ENCODE results near the gene GRM4.

The GRM4 gene

DNA sequence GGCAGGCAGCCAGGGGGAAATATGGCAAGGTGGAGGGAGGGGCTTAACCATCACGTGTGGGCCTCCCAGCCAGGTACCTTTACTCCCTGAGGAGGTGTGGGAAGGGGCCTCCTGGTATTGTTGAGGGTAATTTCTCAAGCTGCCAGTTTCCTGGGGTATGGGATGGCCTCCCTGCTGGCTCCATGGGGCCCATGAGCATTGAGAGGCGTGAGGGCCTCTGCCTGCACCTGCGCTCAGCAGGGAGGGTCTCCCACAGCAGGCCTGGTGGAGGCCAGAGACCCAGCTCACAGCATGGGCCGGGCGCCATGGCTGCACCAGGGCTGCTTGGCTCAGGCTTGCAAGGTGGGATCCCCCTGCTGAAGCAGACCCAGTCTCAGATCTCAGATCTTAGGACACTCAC lies 113.0 kb downstream of the GRM4 start:
- no peak overlapping the region for H3K4me3 ChIP-seq
- H3K27ac ChIP-seq: no peak overlapping the region

DNA sequence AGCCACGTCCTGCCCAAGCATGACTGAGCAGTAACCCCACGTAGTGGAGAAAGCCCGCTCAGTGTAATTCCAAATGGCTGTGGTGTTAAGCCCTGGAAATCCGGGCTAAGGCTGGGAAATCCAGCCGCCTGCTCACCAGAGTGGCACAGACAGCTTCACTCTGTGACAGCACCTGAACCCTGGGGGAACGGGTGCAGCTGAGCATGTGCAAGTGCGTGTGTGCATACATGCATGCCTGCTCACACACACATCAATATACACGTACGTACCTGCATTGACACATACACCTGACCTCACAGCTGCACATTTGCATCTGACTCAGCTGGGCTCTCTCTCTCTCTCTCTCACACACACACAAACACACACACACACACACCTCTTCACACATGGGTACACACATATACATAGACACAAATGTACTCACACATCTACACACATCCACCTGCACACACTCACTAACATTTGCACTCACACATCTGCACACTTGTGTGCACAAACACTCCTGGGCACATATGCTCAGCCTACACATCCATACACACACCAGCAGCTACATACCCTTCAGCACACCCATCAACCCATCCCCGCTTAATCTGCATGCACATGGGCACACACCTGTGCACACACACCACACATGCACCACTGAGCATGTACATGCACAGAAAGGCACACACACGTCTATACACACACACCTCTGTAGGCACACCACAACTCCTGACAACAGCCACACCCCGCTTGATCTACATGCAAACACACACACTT lies 114.1 kb downstream of the GRM4 start:
- Histone ChIP-seq H3K4me3 (no peak overlapping the region), H3K27ac (no peak overlapping the region)

DNA sequence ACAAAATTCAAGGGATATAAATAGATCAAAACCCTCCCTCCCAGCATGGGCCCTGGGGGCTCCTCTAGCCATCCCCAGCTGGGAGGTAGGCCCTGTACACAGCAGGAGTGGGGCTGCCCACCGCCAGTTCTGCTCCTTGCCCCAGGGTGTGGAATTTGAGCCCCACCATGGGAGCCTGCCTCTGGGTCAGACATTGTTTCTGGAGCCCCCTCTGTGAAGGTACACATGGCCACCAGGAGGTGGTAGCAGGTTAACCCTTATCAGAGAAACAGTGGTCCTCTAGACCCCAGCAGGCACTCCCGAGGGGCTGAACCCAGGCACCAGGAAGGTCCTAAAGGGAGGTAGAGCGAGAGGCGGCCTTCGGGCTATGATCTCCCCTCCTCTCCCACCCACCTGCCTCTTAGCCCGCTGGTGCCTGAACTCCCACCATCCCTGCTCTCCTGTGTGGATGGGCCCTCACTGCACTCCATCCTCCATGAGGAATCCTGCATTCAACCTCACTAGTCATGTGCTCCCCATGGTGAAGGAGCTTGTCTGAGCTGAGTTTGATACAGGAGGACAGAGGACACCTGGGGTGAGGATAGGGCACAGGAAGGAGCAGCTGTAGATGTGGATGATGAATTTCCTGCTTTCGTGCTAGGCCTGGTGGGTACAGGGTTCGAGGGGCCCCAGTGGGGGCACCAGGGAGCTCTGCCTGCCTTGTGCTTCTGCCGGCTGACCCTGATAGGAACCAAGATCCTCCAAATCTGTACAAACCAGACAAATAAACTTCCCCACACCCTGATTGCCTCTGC lies 114.9 kb downstream of the GRM4 start:
- H3K27ac ChIP-seq: no peak overlapping the region

DNA sequence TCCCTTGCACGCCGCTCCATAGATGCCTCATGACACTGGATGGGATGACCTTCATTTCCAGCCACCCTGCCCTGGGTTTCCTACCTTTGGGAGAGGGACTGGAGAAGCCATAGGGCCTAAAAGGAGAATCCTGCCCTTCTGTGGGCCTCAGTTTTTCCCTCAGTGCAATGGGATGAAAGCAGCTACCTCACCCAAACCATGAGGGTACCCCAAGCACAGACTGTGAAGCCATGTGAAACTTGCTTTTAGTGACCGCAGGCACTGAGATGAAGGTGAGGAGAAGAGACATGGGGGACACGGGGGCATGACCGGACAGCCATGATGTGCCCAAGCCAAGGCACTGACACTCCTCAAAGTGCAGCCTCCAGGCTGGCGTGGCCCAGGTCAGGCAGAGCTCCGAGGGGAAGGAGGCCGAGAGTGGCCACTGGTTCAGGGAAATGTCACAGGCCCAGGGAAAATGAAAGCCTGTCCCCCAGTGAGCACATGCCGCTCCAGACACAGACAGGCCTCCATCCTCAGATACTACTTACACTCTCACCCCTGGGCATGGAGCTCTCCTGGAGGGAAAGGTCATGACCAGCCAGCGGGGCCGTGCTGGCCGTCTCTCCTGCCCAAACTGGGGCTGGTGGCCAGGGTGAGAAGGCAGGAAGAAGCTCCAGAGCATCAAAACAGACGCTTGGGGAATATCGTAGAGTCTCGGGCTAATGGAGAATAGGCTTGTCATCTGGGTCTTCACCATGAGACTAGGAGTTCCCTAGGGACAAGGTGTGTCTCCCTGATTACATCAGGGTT lies 116.2 kb downstream of the GRM4 start:
- Histone ChIP-seq H3K27ac (no peak overlapping the region), H3K4me3 (no peak overlapping the region)

More for the DNA sequence above, 114.9 kb downstream of the GRM4 start:
- H3K4me3 ChIP-seq: no peak overlapping the region

GRCh38 chr6:34028691-34029360 lies 117.1 kb downstream of the GRM4 start:
- H3K4me3 ChIP-seq: no peak overlapping the region
- no peak overlapping the region for H3K27ac ChIP-seq

- Histone ChIP-seq H3K4me3 (no peak overlapping the region), H3K27ac (no peak overlapping the region)
These were observed 117.9 kb downstream of the GRM4 start for GRCh38 chr6:34027939-34028441.

GRCh38 chr6:34027445-34027936 lies 118.4 kb downstream of the GRM4 start:
- H3K27ac ChIP-seq: no peak overlapping the region
- H3K4me3 ChIP-seq: no peak overlapping the region

- Histone ChIP-seq H3K4me3 (no peak overlapping the region), H3K27ac (no peak overlapping the region)
These were observed 120.0 kb downstream of the GRM4 start for GRCh38 chr6:34025861-34026260.

DNA sequence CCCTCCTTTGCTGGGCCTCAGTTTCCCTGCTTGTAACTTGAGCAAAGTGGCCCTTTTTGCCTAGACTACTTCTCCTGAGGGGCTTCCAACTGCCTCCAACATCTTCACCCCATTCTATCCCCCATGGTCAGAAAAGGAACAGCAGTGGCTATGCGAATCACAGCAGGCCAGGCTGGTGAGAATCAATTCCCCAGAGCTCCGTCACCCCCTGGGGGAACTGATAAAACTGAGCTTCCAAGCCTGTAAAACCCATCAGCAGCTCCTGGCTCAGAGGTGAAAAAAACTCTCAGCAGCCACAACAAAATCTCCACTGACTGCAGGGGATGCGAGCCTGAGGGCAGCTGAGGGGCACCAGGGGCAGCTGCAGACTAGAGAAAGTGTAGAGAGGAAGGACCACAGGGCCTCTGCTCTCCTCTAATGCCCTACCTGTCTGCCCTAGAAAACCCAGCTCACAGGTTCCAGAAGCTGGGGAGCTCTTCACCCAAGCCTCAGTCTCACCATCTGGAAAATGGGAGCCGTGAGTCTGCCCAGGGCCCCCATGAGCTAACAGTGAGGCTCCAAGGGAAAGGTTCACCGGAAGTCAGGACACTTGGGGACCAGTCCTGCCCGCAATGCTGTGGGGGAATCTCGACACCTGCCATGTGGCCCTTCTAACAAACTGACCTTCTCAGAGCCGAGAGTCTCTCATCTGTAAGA lies 120.6 kb downstream of the GRM4 start:
- H3K4me3 ChIP-seq: no peak overlapping the region
- H3K27ac ChIP-seq: no peak overlapping the region

- Histone ChIP-seq H3K27ac (no peak overlapping the region), H3K4me3 (no peak overlapping the region)
These were observed 123.0 kb downstream of the GRM4 start for GRCh38 chr6:34022873-34023255.

GRCh38 chr6:34022250-34022872 lies 123.5 kb downstream of the GRM4 start:
- Histone ChIP-seq H3K27ac (no peak overlapping the region), H3K4me3 (no peak overlapping the region)

GRCh38 chr6:34021554-34022190 lies 124.2 kb downstream of the GRM4 start:
- H3K4me3 ChIP-seq: no peak overlapping the region
- no peak overlapping the region for H3K27ac ChIP-seq

DNA sequence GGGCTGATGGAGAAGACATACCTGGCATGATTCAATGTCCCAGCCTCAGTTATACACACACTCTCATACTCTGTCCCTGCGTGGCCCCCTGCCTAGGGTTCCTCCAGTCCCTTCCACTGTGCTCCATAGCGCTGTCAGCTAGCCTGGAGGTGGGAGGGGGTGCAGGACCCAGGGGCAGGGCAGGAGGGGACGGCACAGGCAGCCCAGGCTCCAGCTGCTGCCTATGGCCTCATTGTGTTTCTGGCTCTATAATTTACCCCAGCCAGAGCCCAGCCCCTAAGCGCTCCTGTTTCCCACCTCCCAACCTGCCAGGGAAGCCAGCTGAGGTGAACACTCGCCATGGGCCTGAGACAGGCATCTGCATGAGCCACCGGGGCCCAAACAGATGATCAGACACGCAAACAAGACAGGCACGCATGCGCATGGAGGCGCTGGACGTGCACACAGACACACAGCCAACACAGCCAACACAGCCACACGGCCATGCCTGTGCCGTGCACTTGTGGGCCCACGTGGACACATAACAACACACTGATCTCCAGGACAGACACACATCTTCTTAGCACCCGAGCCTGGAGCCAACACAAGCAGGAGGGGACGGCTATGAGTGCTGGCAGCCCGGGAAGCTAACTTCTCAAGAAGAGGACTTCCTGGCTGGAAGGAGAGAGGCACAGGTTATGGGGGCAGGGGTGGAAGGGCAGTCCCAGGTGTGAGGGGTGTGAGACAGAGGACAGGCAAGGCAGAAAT lies 124.9 kb downstream of the GRM4 start:
- Histone ChIP-seq H3K4me3 (no peak overlapping the region), H3K27ac (no peak overlapping the region)

DNA sequence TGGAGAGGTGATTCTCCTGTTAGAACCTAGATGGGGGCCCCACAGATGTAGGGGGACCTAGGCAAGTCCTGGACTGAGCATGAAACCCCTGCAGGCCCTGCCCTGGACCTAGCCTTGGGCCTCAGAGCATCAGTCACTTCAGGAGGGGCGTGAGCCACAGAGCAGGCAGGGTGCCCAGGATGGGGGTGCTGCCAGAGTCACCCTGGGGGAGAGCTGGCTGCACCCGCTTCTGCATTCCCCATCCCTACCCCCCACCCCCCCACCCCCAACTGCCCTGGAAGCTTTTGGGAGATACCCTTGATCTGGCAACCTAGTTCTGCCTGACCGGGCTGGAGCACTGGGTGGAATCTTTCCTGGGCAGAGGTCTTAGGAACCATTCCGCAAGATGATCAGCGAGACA lies 125.6 kb downstream of the GRM4 start:
- Histone ChIP-seq H3K4me3 (no peak overlapping the region), H3K27ac (no peak overlapping the region)

- H3K4me3 ChIP-seq: no peak overlapping the region
- H3K27ac ChIP-seq: no peak overlapping the region
These were observed 126.8 kb downstream of the GRM4 start for GRCh38 chr6:34018961-34019606.

- H3K4me3 ChIP-seq: no peak overlapping the region
- no peak overlapping the region for H3K27ac ChIP-seq
These were observed 127.9 kb downstream of the GRM4 start for GRCh38 chr6:34018026-34018425.

Data from skin epidermis (tissue), 12 donors.